Measurements from ENCODE around the gene OXSM. TPM values are rescaled to one million over a fixed set of nuclear protein-coding genes. Genes with fewer than 3 reads are reported as not detected.

Gene OXSM
- polyA plus RNA-seq, 5 donors, result 18.1 to 23.0 (median 19.1) TPM

Other genes with a start within 250 kb of the OXSM start
- gene TOP2B, start 125.2 kb upstream of the OXSM start, polyA plus RNA-seq (ENCODE audit: insufficient read depth in 1 of 5, insufficient read length in 5 of 5, low replicate concordance in 1 of 5), result 100 to 1,000 TPM; 199 to 341 (median 295) TPM
- 10 to 100 TPM; 34.1 to 49.4 (median 42.0) TPM for gene NGLY1, start 6.6 kb upstream of the OXSM start, polyA plus RNA-seq (ENCODE audit: insufficient read depth in 1 of 5, insufficient read length in 5 of 5, low replicate concordance in 1 of 5)